T47D (cell line): Measurements from ENCODE around the gene PEX13.
"Not testable (repeated sequence)": the region's sequence is repeated elsewhere in the genome, so short reads cannot be mapped to it uniquely, and the experiment has no call there.

Experiments
- DNase-seq, 2 experiments: peaks; one replicate each; pipeline versions ENCODE4 v3.0.0 to v3.0.0-alpha.2; 2011 to 2012; ENCODE audit warnings: low read depth in 1 of 2, low spot score in 1 of 2
- JUND ChIP-seq: IDR thresholded peaks from 2 replicates; pipeline ENCODE4 v1.6.1; 2012; ENCODE audit warnings: low read depth
- in situ Hi-C: cut with HindIII; loops from 2 replicates; pipeline ENCODE4 v1.10.0; 2016; ENCODE audit warnings: low sequenced_read_pairs, low pct_unique_long_range_greater_than_20kb

The PEX13 gene

GRCh38 chr2:61017003-61017555 lies 441 bp upstream of the PEX13 start:
- TF ChIP-seq JUND, result peak; percentile 4; the same call in 1 of the 2 replicates
- in situ Hi-C loops, result no loop called here
- DNase-seq, result peak; percentile 23 to 96

- in situ Hi-C loops, result no loop called here
- DNase-seq, result no peak
Measured at GRCh38 chr2:61018318-61018755, 817 bp downstream of the PEX13 start.

GRCh38 chr2:61018798-61019197 lies 1.3 kb downstream of the PEX13 start:
- in situ Hi-C loops, result no loop called here
- no peak for DNase-seq
- no peak for TF ChIP-seq JUND

More at GRCh38 chr2:61018318-61018755, 817 bp downstream of the PEX13 start:
- no peak for TF ChIP-seq JUND

- no peak for TF ChIP-seq JUND
- no peak for DNase-seq
- in situ Hi-C loops, result no loop called here
Measured at GRCh38 chr2:61021228-61021660, 3.7 kb downstream of the PEX13 start.

GRCh38 chr2:61023670-61024069 lies 6.2 kb downstream of the PEX13 start:
- no peak for DNase-seq
- in situ Hi-C loops, result no loop called here
- no peak for TF ChIP-seq JUND

DNA sequence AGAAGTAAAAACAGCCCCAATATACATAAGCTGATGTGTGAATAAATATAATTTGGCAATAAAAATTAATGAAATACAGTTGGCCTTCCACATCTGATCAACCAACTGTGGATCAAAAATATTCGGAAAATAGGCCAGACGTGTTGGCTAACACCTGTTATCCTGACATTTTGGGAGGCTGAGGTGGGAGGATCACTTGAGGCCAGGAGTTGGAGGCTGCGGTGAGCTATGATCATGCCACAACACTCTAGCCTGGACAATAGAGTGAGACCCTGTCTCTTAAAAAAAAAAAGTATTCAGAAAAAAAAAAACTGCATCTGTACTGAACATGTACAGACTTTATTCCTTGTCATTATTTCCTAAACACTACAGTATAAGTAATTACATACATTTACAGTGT lies 12.0 kb downstream of the PEX13 start:
- DNase-seq, result no peak
- in situ Hi-C loops, result no loop called here
- TF ChIP-seq JUND, result no peak

GRCh38 chr2:61034592-61034991 lies 17.1 kb downstream of the PEX13 start:
- in situ Hi-C loops, DNase-seq: not testable (repeated sequence)

DNA sequence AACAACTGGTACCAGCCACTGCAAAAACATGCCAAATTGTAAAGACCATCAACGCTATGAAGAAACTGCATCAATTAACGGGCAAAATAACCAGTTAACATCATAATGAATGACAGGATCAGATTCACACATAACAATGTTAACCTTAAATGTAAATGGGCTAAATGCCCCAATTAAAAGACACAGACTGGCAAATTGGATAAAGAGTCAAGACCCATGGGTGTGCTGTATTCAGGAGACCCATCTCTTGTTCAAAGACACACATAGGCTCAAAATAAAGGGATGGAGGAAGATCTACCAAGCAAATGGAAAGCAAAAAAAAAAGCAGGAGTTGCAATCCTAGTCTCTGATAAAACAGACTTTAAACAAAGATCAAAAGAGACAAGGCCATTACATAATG lies 19.1 kb downstream of the PEX13 start:
- DNase-seq, in situ Hi-C loops: not testable (repeated sequence)

DNA sequence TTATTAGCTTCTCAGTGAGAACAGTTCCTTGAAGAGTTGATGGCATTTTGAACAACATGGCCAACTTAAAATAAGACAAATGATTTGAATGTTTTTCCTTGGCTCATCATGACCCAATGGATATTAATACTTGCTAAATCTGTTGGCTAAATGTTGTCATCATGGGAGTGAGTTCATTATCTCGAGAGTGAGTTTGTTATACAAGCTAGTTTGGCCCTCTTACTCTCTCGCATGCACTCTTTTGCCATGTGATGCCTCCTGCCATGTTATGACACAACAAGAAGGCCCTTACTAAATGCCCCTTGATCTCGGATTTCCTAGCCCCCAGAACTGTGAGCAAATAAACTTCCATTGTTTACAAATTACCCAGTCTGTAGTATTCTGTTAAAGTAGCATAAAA lies 25.3 kb downstream of the PEX13 start:
- TF ChIP-seq JUND, result no peak
- DNase-seq, result no peak
- in situ Hi-C loops, result no loop called here

- no peak for DNase-seq
- no peak for TF ChIP-seq JUND
- in situ Hi-C loops, result no loop called here
Measured at GRCh38 chr2:61044636-61045035, 27.1 kb downstream of the PEX13 start.

GRCh38 chr2:61045226-61045625 lies 27.7 kb downstream of the PEX13 start:
- in situ Hi-C loops, result no loop called here
- no peak for DNase-seq
- TF ChIP-seq JUND, result no peak

- in situ Hi-C loops, result no loop called here
- TF ChIP-seq JUND, result no peak
- DNase-seq, result no peak
Measured at GRCh38 chr2:61045999-61046398, 28.5 kb downstream of the PEX13 start.

DNA sequence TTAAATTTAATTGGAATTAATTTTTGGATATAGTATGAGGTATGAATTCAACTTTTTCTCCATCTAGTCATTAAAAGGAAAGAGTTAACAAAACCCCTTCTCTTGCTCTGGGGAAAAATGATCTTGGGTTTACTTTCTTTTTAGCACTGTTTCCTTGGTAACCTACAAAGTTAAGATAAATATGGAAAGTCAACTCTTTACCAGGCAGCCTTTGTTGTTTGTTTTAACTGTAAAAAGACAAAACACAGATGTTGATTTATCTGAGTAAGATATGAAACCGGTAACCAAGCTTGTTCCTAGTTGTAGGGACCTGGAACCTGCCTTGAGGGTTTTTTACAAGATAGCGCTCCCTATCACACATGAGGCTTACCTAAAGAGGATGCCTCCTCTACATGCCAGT lies 38.0 kb downstream of the PEX13 start:
- no peak for DNase-seq
- in situ Hi-C loops, result no loop called here
- TF ChIP-seq JUND, result no peak

DNA sequence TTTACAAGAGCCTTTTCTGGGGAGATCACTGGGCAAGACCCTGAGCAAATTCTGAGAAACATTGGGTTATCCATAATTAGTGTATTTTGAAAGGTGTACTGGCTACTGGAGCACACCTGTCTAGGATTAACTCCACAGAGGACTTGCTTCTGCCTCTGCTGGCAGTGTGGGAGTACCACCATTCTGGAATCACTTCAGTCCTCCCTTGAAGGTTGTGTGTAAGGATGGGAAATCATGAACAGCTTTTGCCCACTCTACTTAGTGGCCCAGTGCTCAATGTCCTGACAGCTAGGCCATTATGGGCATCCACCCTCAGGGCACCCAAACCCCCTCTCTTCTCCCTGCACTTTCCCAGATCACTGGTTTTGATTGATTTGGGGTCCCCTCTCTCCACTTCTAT lies 40.0 kb downstream of the PEX13 start:
- no peak for TF ChIP-seq JUND
- no peak for DNase-seq
- in situ Hi-C loops, result no loop called here
